Fibroblast of mammary gland (primary cell): Measurements from ENCODE around the gene HSPA12A.

Experiments
- DNase-seq: peaks from one replicate; pipeline ENCODE4 v3.0.0-alpha.2; 2010; ENCODE audit warnings: low read depth
- H3K4me3 ChIP-seq: 2 replicates; pipeline ENCODE4 v1.5.1; 2011; ENCODE audit warnings: low read depth, mild to moderate bottlenecking, low read length, moderate library complexity; ENCODE audit not compliant: control insufficient read depth
- CTCF ChIP-seq: conservative IDR thresholded peaks from 2 replicates; pipeline ENCODE4 v1.5.1; 2011; ENCODE audit warnings: low read depth, low read length, inconsistent platforms; ENCODE audit not compliant: control insufficient read depth, insufficient read depth

The HSPA12A gene

GRCh38 chr10:116648903-116649302 is 93.5 kb downstream of the HSPA12A start:
- DNase-seq, result no peak
- TF ChIP-seq CTCF, result no peak
- H3K4me3 ChIP-seq, result no peak overlapping the region

GRCh38 chr10:116646502-116646901 is 95.9 kb downstream of the HSPA12A start:
- no peak for DNase-seq
- no peak for TF ChIP-seq CTCF
- no peak overlapping the region for H3K4me3 ChIP-seq

GRCh38 chr10:116637830-116638229 is 104.5 kb downstream of the HSPA12A start:
- no peak for TF ChIP-seq CTCF
- DNase-seq, result no peak
- H3K4me3 ChIP-seq, result no peak overlapping the region

- no peak for TF ChIP-seq CTCF
- DNase-seq, result no peak
These were observed 105.4 kb downstream of the HSPA12A start for GRCh38 chr10:116636976-116637375.

GRCh38 chr10:116636385-116636784 is 106.0 kb downstream of the HSPA12A start:
- no peak for TF ChIP-seq CTCF
- DNase-seq, result no peak
- H3K4me3 ChIP-seq, result no peak overlapping the region

More at GRCh38 chr10:116636976-116637375, 105.4 kb downstream of the HSPA12A start:
- H3K4me3 ChIP-seq, result no peak overlapping the region

GRCh38 chr10:116634126-116634975 is 108.0 kb downstream of the HSPA12A start:
- H3K4me3 ChIP-seq, result no peak overlapping the region
- DNase-seq, result no peak
- no peak for TF ChIP-seq CTCF

- no peak overlapping the region for H3K4me3 ChIP-seq
- no peak for DNase-seq
- TF ChIP-seq CTCF, result no peak
These were observed 109.2 kb downstream of the HSPA12A start for GRCh38 chr10:116633216-116633600.
